ENCODE data around the gene BORCS5.

DNA sequence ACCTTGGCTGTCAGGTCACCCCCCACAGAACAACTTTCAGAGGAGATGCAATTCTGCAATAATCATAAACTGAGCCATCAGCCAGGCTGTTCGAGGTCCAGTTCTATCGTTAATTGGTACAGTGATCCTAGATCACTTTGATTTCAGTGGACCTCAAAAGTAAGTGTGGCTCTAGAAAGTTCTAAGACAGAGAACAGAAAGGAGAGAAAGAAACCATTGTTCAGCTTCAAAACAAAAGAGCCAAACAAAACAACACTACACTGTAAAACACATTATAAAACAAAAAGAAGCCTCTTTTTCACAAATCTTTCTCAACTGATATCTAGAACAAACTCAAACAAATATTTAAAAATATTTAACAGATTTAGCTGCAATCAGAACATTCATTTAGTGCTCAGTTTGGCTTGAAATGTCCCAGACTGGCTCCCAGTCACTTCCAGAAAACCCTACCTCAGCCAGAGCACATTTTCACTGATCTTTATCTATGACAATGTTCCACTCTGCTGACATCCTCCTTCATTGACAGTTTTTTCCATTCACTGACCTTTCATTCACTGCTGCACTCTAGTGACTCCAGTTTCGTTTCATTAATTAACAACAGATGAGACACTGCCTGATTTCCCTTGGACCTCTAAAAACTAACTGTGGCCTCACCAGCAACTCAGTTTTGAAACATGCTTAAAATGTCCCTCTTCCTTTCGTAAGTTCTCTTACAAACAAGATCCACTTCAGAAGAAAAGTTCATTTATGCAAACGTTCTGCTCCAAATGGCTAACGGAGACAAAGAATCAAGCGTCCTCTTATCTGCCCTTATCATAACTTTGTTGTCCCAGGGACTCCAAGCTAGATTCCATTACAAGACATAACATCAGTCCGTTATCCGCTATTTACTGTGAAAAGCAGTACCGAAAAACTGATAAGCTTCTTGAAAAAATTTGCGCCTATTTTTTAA, 148.9 kb downstream of the BORCS5 start:
- TF ChIP-seq, protein P1, sequence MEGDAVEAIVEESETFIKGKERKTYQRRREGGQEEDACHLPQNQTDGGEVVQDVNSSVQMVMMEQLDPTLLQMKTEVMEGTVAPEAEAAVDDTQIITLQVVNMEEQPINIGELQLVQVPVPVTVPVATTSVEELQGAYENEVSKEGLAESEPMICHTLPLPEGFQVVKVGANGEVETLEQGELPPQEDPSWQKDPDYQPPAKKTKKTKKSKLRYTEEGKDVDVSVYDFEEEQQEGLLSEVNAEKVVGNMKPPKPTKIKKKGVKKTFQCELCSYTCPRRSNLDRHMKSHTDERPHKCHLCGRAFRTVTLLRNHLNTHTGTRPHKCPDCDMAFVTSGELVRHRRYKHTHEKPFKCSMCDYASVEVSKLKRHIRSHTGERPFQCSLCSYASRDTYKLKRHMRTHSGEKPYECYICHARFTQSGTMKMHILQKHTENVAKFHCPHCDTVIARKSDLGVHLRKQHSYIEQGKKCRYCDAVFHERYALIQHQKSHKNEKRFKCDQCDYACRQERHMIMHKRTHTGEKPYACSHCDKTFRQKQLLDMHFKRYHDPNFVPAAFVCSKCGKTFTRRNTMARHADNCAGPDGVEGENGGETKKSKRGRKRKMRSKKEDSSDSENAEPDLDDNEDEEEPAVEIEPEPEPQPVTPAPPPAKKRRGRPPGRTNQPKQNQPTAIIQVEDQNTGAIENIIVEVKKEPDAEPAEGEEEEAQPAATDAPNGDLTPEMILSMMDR (IDR thresholded peaks at IDR 0.05; ENCODE audit: insufficient read depth, low read length, poor library complexity, severe bottlenecking), result no peak
- no peak for TF ChIP-seq EZH2phosphoT487 (conservative IDR thresholded peaks at IDR 0.05; ENCODE audit: low read length)
